Nephron (organoid): Measurements from ENCODE around the gene TNS3.

Experiments used
- H3K27ac Mint-ChIP-seq, 3 experiments: 2 replicates each; pipeline ENCODE4 v1.8.0; 2020; ENCODE audit warnings: mixed read lengths in 3 of 3, mild to moderate bottlenecking in 2 of 3, moderate library complexity in 1 of 3
- H3K27me3 Mint-ChIP-seq: 2 replicates; pipeline ENCODE4 v1.8.0; 2021; ENCODE audit warnings: low read depth, mild to moderate bottlenecking, moderate library complexity, mixed read lengths
- H3K36me3 Mint-ChIP-seq: 2 replicates; pipeline ENCODE4 v1.8.0; 2020; ENCODE audit warnings: low read depth, mixed read lengths
- H3K4me1 Mint-ChIP-seq: 2 replicates; pipeline ENCODE4 v1.8.0; 2020; ENCODE audit warnings: mixed read lengths
- H3K4me3 Mint-ChIP-seq, 3 experiments: 2 replicates each; pipeline ENCODE4 v1.8.0; 2020; ENCODE audit warnings: mild to moderate bottlenecking in 3 of 3, mixed read lengths in 3 of 3, moderate library complexity in 2 of 3
- H3K9me3 Mint-ChIP-seq: 2 replicates; pipeline ENCODE4 v1.8.0; 2020; ENCODE audit warnings: mixed read lengths
- CTCF ChIP-seq, 3 experiments: fragments of 200-600 bp; sonication (generic); IDR thresholded peaks; one replicate each; pipeline ENCODE4 v1.5.0; 2021; ENCODE audit warnings: antibody characterized with exemption in 3 of 3; ENCODE audit not compliant: unreplicated experiment in 3 of 3

The TNS3 gene

DNA sequence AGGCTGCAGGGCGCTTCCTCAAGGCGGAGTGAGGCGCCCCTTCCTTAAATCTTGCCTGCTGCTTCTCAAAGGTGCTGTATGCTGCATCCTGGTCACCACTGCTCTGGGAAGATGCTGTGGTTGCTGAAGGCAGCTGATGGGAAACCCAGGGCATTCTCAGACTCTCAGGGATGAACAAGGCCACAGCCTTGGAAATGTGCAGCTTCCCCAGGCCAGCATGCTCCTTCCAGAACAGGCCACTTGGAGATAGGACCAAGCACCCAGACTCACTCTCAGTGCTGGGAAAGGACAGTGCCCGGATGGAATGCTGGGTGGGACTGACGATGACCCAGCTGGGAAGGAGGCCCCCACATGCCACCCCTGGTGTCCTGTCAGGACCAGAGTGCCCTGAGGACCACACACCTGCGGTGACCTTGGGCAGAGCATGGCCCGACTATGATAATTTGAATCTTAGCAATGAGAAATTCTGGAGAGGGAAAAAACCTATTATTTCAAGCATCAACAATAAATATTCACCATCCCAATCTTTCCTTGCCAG is 235.5 kb downstream of the TNS3 start:
- H3K27me3 Mint-ChIP-seq: no peaks in the 10 kb centered on the region
- H3K4me3 Mint-ChIP-seq: no peak overlapping the region
- no peak for TF ChIP-seq CTCF (IDR thresholded peaks at IDR 0.05; ENCODE audit: unreplicated experiment in 3 of 3)
- no peak overlapping the region for H3K27ac Mint-ChIP-seq
- no peaks in the 10 kb centered on the region for H3K9me3 Mint-ChIP-seq
- H3K36me3 Mint-ChIP-seq: peaks cover 38% of the 10 kb centered on the region
- H3K4me1 Mint-ChIP-seq: peaks cover 19% of the 10 kb centered on the region

- H3K4me1 Mint-ChIP-seq: peaks cover 14% of the 10 kb centered on the region
- no peak for TF ChIP-seq CTCF (IDR thresholded peaks at IDR 0.05; ENCODE audit: unreplicated experiment in 3 of 3)
- peaks cover 43% of the 10 kb centered on the region for H3K36me3 Mint-ChIP-seq
- no peak overlapping the region for H3K27ac Mint-ChIP-seq
- H3K4me3 Mint-ChIP-seq: no peak overlapping the region
- no peaks in the 10 kb centered on the region for H3K27me3 Mint-ChIP-seq
- H3K9me3 Mint-ChIP-seq: no peaks in the 10 kb centered on the region
Observed at GRCh38 chr7:47345857-47346298, 236.0 kb downstream of the TNS3 start.

- no peak overlapping the region for H3K4me3 Mint-ChIP-seq
- peaks cover 52% of the 10 kb centered on the region for H3K36me3 Mint-ChIP-seq
- TF ChIP-seq CTCF (IDR thresholded peaks at IDR 0.05; ENCODE audit: unreplicated experiment in 3 of 3): no peak
- H3K4me1 Mint-ChIP-seq: peaks cover 8% of the 10 kb centered on the region
- peak overlapping the region in 1 of 3 experiments; percentile 63 for H3K27ac Mint-ChIP-seq
- no peaks in the 10 kb centered on the region for H3K27me3 Mint-ChIP-seq
- peaks cover 2% of the 10 kb centered on the region for H3K9me3 Mint-ChIP-seq
Observed at GRCh38 chr7:47344171-47344955, 237.5 kb downstream of the TNS3 start.

- Mint-ChIP-seq H3K27me3 (no peaks in the 10 kb centered on the region), H3K27ac (no peak overlapping the region), H3K4me3 (no peak overlapping the region), H3K4me1 (no peaks in the 10 kb centered on the region), H3K9me3 (peaks cover 3% of the 10 kb centered on the region), H3K36me3 (peaks cover 56% of the 10 kb centered on the region)
- TF ChIP-seq CTCF (IDR thresholded peaks at IDR 0.05; ENCODE audit: unreplicated experiment in 3 of 3): no peak
Observed at GRCh38 chr7:47343061-47343455, 238.9 kb downstream of the TNS3 start.

DNA sequence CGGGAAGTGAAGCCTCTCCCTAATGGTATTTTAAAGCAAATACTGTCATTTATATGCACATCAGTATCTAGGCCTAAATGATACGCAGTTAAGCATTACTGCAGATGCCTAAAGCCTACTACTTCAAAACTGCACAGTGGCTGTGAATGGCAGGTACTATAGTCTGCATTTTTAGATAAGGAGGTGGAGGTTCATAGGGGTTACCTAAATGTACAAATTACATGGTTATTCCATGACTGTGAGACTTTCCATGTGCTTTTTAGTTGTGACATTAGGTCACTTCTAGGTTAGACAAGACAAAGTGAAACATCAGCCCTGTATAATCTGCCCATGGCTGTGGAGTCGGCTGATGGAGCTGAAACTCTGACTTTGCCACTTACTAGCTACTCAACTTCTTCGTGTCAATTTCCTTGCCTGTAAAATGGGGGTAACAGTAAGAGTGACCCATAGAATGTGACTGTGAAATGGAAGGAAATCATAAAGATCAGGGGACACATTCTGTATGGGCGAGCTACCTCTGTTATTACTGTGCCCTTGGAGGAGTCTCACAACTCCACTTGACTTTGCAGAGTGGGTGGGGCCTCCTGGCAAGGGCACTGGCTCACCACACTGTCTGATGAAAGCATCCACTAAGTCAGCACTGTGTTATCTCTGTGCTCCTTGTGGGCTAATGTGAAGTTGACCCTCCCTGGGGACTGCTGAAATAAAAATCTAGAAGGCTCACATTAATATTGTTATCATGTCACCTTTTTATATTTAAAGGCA is 239.4 kb downstream of the TNS3 start:
- no peak for TF ChIP-seq CTCF (IDR thresholded peaks at IDR 0.05; ENCODE audit: unreplicated experiment in 3 of 3)
- no peak overlapping the region for H3K4me3 Mint-ChIP-seq
- no peak overlapping the region for H3K27ac Mint-ChIP-seq
- H3K4me1 Mint-ChIP-seq: no peaks in the 10 kb centered on the region
- H3K36me3 Mint-ChIP-seq: peaks cover 62% of the 10 kb centered on the region
- peaks cover 7% of the 10 kb centered on the region for H3K9me3 Mint-ChIP-seq
- H3K27me3 Mint-ChIP-seq: no peaks in the 10 kb centered on the region
